ENCODE data around the gene P3H4.

DNA sequence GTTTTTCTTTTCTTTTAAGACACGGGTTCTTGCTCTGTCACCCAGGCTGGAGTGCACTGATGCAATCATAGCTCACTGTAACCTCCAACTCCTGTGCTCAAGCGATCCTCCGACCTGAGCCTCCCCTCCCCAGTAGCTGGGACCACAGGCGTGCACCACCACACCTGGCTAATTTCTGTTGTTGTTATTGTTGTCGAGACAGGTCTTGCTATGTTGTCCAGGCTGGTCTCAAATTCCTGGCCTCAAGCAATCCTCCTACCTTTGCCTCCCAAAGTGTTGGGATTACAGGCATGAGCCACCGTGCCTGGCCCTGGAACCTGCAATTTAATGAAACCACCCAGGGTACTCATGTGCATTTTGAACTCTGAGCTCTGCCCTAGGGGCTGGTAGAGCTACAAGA, 49.4 kb downstream of the P3H4 start:
- TF ChIP-seq, protein P1, sequence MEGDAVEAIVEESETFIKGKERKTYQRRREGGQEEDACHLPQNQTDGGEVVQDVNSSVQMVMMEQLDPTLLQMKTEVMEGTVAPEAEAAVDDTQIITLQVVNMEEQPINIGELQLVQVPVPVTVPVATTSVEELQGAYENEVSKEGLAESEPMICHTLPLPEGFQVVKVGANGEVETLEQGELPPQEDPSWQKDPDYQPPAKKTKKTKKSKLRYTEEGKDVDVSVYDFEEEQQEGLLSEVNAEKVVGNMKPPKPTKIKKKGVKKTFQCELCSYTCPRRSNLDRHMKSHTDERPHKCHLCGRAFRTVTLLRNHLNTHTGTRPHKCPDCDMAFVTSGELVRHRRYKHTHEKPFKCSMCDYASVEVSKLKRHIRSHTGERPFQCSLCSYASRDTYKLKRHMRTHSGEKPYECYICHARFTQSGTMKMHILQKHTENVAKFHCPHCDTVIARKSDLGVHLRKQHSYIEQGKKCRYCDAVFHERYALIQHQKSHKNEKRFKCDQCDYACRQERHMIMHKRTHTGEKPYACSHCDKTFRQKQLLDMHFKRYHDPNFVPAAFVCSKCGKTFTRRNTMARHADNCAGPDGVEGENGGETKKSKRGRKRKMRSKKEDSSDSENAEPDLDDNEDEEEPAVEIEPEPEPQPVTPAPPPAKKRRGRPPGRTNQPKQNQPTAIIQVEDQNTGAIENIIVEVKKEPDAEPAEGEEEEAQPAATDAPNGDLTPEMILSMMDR (IDR thresholded peaks at IDR 0.05) = no peak
- TF ChIP-seq POLR2A (IDR thresholded peaks at IDR 0.05) = no peak
- no peak for TF ChIP-seq POLR2AphosphoS5 (IDR thresholded peaks at IDR 0.05)
